ENCODE measurements around the gene BAIAP2.

Gene BAIAP2

DNA sequence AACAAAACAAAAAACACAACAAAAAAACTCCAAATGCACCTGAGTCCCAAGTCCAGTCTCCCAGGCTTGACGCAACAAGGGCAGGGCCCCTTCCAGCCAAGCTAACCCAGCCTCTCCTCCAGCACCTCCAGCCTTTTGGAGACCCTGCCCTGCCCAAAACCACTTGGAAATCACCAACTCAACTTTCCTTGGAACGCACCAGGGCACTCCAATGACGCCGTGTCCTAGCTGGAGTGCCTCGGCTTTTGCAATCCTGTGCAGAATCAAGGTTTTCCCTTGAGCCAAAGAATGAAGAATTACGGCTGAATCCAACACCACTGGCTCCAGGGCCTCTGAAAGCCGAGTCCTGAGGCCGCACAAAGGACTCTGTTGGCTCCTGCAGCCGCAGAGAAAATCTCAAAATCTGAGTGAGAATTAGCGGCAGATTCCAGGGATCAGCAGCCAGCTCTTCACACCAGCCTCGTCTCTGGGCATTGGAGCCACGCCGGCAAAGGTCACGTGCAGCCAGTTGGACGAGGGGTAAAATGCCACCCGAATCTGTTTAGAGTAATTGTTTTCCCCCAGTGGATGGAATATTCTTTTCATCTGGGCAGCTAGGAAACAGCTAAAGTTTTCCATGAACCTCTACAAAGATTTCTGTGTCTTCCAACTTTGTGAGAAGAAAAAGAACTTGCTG is 9.7 kb upstream of the BAIAP2 start:
- Histone ChIP-seq H3K4me3 (ENCODE audit: low read depth, low read length) (no peak overlapping the region), H3K36me3 (peaks cover 4% of the 10 kb centered on the region), H3K9me3 (ENCODE audit: severe bottlenecking) (no peaks in the 10 kb centered on the region), H3K27me3 (ENCODE audit: insufficient read depth, low read depth, severe bottlenecking) (no peaks in the 10 kb centered on the region), H3K27ac (no peak overlapping the region)
- TF ChIP-seq, protein P1, sequence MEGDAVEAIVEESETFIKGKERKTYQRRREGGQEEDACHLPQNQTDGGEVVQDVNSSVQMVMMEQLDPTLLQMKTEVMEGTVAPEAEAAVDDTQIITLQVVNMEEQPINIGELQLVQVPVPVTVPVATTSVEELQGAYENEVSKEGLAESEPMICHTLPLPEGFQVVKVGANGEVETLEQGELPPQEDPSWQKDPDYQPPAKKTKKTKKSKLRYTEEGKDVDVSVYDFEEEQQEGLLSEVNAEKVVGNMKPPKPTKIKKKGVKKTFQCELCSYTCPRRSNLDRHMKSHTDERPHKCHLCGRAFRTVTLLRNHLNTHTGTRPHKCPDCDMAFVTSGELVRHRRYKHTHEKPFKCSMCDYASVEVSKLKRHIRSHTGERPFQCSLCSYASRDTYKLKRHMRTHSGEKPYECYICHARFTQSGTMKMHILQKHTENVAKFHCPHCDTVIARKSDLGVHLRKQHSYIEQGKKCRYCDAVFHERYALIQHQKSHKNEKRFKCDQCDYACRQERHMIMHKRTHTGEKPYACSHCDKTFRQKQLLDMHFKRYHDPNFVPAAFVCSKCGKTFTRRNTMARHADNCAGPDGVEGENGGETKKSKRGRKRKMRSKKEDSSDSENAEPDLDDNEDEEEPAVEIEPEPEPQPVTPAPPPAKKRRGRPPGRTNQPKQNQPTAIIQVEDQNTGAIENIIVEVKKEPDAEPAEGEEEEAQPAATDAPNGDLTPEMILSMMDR (IDR thresholded peaks at IDR 0.05; ENCODE audit: low read depth, low read length) = no peak
- no peak for DNase-seq

DNA sequence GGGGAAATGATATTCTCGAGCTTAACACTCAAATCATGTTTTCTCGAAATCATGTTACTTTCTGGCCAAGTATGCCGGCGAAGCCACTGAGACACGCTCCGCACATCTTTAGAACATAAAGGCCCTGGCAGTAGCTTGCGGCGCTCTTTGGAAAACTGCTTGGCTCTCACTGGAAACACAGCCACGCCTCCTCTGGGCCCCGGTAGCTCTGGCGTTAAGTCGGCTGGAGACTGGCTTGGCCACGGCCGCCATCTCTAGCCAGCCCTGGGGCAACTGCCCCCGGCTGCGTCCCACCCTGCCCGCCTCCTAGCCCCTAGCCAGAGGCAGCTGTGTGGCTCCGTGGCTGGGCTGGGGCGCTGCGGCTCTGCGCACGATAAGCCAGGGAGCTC is 9.2 kb upstream of the BAIAP2 start:
- H3K4me3 ChIP-seq (ENCODE audit: low read depth, low read length) = no peak overlapping the region
- TF ChIP-seq, protein P1 (IDR thresholded peaks at IDR 0.05; ENCODE audit: low read depth, low read length) = no peak
- no peaks in the 10 kb centered on the region for H3K27me3 ChIP-seq (ENCODE audit: insufficient read depth, low read depth, severe bottlenecking)
- H3K36me3 ChIP-seq = peaks cover 9% of the 10 kb centered on the region
- H3K9me3 ChIP-seq (ENCODE audit: severe bottlenecking) = no peaks in the 10 kb centered on the region
- no peak for DNase-seq
- H3K27ac ChIP-seq = no peak overlapping the region

DNA sequence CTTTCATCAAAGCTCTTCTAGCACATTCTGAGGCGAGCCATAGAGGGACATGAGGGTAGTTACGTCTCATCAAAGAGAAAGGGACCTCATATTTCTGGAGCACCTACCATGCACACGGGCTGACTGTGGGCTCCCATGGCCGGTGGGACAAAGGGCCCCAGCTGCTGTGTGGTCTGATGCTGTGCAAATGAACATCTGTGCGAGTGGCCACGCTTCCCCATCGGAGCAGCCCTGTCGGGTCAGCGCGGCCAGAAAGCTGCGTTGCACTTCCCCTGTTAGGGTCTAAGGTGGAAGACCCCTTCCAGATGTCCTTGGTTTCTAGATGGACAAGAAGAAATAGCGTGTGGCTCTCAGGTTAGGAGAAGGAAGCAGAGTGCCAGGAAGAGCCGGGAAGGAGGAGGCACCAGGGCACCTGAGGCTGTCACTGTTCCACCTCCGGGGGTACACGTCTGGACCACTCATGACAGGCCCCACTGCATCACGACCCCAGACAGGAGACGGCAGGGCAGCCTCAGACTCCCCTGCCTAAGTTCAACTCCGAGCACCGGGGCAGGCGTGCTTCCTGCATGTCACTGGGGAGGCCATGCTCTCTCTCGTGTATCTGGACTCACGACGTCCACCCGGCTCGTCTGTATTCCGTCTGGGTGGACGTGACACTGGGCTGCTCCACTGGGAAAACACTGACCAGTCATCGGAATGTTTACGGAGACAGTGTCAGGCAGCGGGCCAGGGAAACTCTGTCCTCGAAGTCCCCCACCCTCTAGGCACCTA is 8.5 kb upstream of the BAIAP2 start:
- TF ChIP-seq, protein P1 (IDR thresholded peaks at IDR 0.05; ENCODE audit: low read depth, low read length) = no peak
- no peak overlapping the region for H3K4me3 ChIP-seq (ENCODE audit: low read depth, low read length)
- no peak for DNase-seq
- H3K27ac ChIP-seq = no peak overlapping the region
- H3K9me3 ChIP-seq (ENCODE audit: severe bottlenecking) = no peaks in the 10 kb centered on the region
- H3K27me3 ChIP-seq (ENCODE audit: insufficient read depth, low read depth, severe bottlenecking) = no peaks in the 10 kb centered on the region
- H3K36me3 ChIP-seq = peaks cover 16% of the 10 kb centered on the region

DNA sequence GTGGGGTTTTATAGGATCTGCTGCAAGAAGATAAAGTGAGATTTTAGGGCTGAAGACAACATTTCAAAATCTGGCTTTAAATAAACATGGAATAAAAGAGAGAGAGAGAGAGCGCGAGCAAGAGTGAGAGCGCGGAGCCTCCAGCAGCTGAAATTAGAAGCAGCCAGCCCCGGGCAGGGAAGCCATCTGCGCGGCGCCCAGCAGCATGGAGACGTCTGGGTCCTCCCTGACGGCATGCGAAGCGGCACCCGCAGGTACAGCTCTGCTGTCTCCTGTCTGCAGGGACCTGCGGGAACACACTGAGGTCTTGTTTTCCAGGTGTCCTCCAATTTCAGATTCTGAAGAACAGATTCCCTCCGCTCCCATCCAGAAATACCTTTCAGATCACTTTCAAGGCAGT is 7.9 kb upstream of the BAIAP2 start:
- no peaks in the 10 kb centered on the region for H3K27me3 ChIP-seq (ENCODE audit: insufficient read depth, low read depth, severe bottlenecking)
- no peak overlapping the region for H3K27ac ChIP-seq
- no peak for DNase-seq
- TF ChIP-seq, protein P1 (IDR thresholded peaks at IDR 0.05; ENCODE audit: low read depth, low read length) = no peak
- no peaks in the 10 kb centered on the region for H3K9me3 ChIP-seq (ENCODE audit: severe bottlenecking)
- H3K4me3 ChIP-seq (ENCODE audit: low read depth, low read length) = no peak overlapping the region
- peaks cover 20% of the 10 kb centered on the region for H3K36me3 ChIP-seq

DNA sequence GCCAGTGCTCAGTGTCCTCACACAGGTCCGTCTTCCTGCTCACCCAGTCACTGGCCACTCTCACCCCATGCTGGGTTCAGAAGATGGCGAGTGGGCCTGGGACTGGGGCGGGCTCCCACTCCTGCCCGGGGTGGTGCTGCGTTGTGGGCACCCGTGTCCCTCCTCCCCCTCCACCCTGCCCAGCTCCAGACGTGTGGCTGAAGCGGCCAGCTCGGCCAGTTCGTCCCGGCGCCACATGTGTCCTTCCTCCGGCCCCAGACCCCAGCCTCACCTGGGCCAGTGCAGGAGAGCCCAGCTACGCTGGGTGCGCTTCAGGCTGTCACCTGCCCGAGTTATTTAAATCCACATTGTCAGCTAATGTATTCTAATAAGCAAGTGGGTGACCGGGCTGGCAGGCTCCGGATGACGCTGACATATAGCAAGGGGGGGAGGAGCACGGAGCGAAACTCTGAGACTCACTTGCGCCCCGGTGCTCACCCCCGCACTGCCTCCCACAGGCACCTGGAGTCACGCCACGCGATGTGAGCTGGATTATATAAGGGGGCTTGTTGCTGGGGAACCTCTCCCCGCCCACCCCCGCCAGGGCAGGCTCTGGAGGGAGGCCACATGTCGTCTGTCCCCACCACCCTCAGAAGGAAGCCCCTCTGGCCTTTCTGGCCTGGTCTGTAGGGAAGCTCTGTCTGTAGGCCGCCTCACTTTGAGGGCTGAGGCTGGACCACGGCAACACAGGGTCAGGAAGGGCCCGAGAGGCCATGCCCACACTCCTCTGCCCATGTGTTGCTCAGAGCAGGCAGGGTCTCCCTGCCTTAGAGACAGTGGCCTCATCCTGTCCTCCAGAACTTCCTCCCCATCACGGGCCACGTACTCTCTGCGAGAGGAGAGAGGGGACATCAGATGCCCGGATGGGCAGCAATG is 7.1 kb upstream of the BAIAP2 start:
- Histone ChIP-seq H3K4me3 (ENCODE audit: low read depth, low read length) (no peak overlapping the region; the same call in 1 of the 2 replicates), H3K36me3 (peaks cover 28% of the 10 kb centered on the region), H3K27me3 (ENCODE audit: insufficient read depth, low read depth, severe bottlenecking) (no peaks in the 10 kb centered on the region), H3K9me3 (ENCODE audit: severe bottlenecking) (no peaks in the 10 kb centered on the region), H3K27ac (peak overlapping the region; percentile 0; the same call in 1 of the 2 replicates)
- peak; percentile 77 for DNase-seq
- TF ChIP-seq, protein P1 (IDR thresholded peaks at IDR 0.05; ENCODE audit: low read depth, low read length) = peak; percentile 34; the same call in 1 of the 2 replicates

All from WERI-Rb-1 (cell line).